ENCODE measurements around the gene PIK3C2G. TPM values are rescaled to one million over a fixed set of nuclear protein-coding genes. Genes with fewer than 3 reads are reported as not detected.

The PIK3C2G gene
- total RNA-seq, 2 experiments from 2014 or later: not detected

Other genes starting within 250 kb of the PIK3C2G start
- gene RERGL, start 171.3 kb upstream of the PIK3C2G start, total RNA-seq: not detected